ENCODE measurements around the gene KLHL18.
"Not testable (repeated sequence)": the region's sequence is repeated elsewhere in the genome, so short reads cannot be mapped to it uniquely, and the experiment has no call there.

KLHL18 gene

DNA sequence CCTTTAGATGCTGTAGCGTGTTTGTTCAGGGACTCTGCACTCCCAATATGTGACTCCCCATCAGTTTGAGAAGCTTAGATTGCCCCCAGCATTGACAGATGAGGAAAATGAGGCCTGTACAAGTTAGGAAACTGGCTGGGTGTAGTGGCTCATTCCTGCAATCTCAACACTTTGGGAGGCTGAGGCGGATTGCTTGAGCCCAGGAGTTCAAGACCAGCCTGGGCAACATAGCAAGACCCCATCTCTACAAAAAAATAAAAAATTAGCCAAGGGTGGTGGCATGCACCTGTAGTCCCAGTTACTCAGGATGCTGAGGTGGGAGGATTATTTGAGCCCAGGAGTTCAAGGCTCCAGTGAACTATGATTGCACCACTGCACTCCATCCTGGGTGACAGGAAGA lies 84.1 kb downstream of the KLHL18 start:
- DNase-seq = no peak

GRCh38 chr3:47367631-47368030 lies 84.9 kb downstream of the KLHL18 start:
- no peak for DNase-seq

- not testable (repeated sequence) for DNase-seq
These were observed 87.3 kb downstream of the KLHL18 start for GRCh38 chr3:47370020-47370419.

DNA sequence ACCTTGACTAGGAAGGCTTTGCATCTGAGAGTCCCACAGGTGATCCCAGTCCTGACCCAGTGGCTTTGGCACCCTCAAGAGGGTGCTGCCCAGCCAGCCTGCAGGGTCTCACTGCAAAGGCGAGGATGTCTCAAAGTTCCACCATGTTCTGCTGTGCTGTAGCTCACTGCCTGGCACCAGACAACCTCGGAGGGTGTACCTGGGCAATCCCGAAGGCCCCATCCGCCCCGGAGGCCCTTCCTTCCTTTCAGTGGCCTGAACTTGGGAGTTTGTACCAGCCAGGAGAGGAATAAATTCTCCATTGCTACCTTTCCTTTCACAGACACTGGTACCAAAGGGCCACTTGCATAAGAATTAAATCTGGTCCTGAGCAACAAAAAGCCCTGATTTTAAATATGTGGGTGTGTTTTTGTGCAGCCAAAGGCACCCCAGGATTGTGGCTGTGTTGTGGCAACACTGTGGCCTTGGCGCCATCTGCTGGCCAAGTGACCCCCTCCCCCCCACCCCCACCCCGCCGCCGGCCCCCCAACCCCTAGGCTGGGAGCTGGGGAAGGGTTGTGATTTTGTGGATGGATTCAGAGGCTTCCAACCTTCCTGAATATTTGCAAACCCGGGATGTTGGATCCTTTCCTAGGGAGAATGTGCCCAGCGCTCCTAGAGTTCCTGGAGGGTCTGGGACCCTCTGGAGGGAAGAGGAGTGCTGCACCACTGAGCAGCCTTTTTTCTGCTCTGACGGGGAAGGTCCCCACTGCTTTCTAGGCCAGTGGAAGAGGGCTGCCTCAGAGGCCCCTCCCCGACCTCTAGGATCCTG lies 88.3 kb downstream of the KLHL18 start:
- peak; percentile 14 for DNase-seq

GRCh38 chr3:47374587-47374986 lies 91.8 kb downstream of the KLHL18 start:
- DNase-seq = no peak

DNA sequence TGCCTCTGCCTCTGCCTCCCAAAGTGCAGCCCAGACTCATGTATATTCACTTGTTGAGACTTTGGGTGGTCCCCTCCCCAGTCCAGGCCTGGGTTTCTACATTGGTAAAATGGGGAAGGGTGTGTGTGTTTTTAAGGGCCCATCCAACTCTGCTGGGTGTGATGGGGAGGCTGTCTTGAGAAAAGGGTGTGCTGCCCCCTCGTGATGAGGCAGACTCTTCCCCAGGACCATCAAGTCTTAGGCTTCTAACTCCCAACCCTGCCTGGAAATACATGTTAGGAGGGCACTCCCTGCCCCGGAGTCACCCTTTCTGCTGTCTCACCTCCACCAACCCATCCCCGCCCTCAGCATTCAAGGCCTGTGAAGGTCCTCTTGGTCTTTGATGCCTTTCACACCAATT lies 93.6 kb downstream of the KLHL18 start:
- no peak for DNase-seq

- no peak for DNase-seq
These were observed 94.4 kb downstream of the KLHL18 start for GRCh38 chr3:47377186-47377585.

DNA sequence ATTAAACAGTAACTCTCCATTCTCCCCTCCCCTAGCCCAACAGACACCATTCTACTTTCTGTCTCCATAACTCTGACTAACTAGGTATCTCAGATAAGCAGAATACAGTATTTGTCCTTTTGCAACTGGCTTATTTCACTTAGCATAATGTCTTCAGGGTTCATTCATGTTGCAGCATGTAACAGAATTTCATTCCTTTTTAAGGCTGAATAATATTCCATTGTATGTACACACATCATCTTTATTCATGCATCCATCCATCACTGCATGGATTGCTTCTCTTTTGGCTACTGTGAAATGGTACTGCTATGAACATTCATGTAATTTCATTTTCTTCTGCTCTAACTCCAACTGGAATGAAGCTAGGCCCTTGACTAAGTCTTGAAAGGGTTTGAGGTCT lies 96.1 kb downstream of the KLHL18 start:
- DNase-seq = no peak

DNA sequence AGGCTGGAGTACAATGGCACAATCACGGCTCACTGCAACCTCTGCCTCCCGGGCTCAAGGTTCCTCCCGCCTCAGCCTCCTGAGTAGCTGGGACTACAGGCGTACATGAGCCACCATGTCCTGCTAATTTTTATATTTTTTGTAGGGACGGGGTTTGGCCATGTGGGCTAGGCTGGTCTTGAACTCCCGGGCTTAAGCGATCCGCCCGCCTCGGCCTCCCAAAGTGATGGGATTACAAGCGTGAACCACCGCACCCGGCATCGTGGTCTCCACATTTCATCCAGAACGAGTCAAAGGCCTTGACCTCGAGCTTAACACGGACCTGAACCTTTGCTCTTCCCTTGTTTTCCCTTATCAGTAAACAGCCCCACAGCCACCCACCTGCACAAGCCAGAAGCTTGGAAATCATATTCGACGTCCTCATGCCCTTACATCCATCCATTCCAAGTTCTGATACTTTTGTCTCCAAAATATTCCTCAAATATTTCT lies 96.7 kb downstream of the KLHL18 start:
- no peak for DNase-seq

DNA sequence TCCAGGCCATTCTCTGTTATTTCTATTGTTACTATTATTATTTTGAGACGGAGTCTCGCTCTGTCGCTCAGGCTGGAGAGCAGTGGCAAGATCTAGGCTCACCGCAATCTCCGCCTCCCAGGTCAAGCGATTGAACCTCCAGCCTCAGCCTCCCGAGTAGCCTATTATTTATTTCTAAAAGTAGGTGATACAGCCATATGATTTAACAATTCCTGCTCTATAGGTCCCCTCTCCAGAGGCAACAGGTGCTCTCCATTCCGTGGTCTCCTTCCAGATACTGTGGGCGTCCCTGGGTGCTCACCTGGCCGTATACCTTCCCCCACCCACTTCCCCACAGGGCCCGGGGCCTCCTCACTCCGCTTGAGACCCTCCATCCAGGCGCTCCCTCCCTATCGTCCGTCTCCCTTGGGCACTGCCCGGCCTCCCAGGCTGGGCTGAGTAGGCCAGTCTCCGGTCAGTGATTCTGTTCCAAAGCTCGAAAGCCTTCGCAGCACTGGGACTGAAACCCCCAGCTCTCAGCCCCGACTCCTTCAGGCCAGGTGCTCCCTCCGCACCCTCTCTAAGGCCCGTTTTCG lies 97.4 kb downstream of the KLHL18 start:
- DNase-seq = no peak

DNA sequence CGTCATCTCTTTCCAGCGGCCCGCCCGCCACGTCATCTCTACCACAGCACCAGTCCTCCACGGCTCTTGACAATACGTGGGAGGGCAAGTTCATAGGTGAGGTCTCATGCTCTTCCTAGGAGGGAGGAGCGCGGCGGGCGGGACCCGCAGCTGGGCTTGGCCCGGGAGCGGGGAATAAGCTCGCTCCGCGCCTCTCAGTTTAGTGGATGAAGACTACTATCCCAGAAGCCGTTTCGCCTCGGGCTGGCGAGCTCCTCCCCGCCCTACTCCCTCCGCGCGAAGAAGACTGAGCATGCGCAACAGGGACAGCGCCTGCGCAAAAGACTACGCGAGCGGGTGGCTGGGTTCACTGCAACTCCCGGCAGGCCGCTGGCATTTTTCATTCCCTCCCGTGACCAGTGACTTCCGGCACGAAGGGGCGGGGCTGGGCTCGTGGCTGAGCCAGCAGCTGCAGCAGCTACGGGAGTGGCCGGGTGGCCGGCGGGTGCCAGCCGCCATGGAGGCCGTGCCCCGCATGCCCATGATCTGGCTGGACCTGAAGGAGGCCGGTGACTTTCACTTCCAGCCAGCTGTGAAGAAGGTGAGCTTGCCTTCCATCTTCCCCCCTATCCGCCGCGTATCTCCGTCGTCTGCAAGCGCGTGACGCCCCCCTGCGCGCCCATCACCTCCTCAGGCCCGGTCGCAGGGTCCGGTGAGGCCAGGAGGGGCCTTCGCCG lies 98.0 kb downstream of the KLHL18 start, which contains the start of gene PTPN23:
PTPN23 (plus strand) TSS at position 421 of the 716 bp plus-strand sequence; CDS start at position 497, 76 bp downstream.
- DNase-seq = peak; percentile 99

DNA sequence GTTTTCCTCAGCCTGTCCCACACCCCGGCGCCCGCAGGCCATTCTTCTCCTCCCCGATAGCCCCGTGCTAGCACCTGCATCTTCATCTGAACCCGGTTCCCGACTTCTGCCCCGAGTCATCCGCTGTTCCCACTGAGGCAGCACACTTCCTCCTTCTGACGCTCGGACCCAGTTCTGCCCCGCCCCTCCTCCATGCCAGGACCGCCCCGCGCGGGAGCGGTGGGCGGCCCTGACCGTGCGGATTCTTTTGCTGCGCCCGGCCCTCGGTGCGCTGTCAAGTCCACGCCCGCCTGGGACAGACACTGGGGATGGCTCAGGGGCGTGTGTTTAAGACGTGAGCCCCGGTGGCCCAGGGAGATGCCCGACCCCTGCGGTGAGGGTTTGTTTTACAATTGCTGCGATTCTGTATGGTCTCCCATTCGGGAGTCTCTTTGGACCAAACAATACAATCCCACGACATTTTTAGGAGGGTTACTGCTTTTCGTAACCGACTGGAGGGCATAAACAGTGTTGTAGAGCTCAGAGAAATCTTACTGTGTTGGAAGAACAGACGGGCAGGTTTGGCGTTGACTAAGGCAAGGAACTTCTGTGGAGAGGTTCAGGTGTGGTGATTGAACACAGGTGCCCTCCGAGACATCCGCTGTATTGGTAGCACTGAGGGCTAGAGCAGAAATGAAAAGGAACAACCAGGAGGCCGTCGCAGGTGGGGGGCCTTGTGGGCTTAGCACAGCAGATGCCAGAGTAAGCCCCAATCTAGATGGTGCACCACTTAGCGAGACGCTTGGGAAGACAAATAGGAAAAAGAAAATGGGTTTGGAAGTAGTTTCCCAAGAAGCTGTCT lies 98.8 kb downstream of the KLHL18 start:
- DNase-seq = peak; percentile 94

DNA sequence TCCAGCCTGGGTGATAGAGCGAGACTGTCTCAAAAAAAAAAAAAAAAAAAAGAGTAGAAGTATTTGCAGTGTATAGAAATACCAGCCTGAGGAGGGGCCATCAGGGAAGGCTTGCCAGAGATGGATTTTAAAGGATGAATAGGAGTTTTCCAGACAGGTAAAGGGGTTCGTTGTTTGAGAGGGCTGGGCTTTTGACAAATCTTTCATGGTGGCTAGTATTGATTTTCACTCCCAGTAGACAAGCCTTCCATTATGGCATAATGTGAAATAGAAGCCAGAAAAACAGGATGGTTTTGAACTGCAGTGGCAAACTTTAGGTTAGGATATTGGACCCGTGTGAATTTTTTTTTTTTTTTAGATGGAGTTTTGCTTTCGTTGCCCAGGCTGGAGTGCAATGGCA lies 101.7 kb downstream of the KLHL18 start:
- DNase-seq = no peak

DNA sequence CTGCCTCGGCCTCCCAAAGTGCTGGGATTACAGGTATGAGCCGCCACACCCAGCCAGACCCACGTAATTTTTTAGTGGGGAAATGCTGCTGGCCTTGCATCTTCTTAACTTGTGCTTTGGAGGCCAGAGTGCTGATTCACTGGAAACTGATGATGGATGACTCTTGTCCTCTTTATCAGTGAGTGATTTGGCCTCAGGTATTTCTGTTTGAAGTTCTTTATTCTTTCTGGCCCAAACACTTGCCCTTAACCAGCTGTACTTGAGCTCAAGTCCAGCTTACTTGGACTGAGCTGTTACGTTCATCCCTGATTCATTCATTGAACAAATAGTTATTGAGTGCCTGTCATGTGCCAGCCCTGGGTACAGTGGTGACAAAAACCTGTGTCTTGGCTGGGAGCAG lies 102.3 kb downstream of the KLHL18 start:
- DNase-seq = no peak

DNA sequence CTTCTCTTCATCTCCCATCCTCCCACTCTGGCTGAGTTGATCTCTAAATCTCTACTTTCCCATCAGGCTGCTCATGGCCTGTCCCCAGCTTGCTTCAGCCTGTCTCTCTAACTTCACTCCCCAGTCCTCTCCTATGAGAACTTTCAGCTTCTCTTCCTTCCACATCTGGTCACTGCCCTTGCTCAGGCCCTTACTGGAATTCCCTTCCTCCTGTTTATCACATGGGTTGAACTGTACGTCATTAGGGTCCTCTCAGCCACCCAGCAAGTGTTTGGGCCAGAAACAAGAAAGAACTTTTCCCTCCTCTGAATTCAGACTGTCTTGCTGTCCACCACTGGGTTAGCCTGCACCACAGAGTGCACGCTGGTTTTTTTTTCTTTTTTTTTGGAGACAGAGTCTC lies 103.1 kb downstream of the KLHL18 start:
- no peak for DNase-seq

DNA sequence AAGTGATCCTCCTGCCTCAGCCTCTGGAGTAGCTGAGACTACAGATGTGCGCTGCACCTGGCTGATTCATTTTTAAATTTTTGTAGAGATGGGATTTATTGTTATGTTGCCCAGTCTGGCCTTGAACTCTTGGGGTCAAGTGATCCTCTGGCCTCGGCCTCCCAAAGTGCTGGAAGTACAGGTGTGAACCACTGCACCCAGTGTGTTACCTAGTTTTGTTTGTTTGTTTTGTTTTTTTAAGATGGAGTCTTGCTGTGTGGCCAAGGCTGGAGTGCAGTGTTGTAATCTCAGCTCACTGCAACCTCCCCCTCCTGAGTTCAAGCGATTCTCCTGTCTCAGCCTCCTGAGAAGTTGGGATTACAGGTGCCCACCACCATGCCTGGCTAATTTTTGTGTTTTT lies 110.2 kb downstream of the KLHL18 start:
- DNase-seq = no peak

- no peak for DNase-seq
These were observed 111.6 kb downstream of the KLHL18 start for GRCh38 chr3:47394140-47394870.

DNA sequence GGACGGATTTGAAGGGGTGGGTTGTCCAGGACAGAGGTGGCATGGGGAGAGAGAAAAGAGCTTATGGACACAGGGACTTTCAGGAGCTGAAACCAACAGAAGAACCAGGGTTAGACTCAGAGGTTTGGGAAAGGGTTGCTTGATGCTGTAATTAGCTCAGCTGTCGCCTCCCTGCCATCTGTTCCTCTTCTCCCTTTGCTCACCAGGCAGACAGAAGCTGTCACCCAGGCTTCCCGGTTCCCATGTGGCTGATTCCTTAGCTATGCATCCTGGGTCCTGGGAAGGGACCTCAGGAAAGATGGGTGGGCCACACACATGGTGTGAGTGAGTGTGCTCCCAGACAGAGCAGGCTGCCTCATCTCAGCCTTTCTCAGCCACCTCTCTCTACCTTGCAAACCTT lies 112.1 kb downstream of the KLHL18 start:
- DNase-seq = peak; percentile 46

Measured in retina (tissue), 1 donor.